ENCODE measurements around the gene RAB33B. TPM values are rescaled to one million over a fixed set of nuclear protein-coding genes. Genes with fewer than 3 reads are reported as not detected.

Gene RAB33B
- total and polyA plus RNA-seq, 9 of the 15 experiments (the other 6 are each of a cell fraction or from before 2014, with no cell fraction given): 1.7 to 3.7 (median 3.0) TPM

- Histone ChIP-seq H3K4me3 (no peak overlapping the region), H3K4me1 (replicated peaks in 1 of 2; ENCODE audit: control insufficient read depth in 2 of 2, insufficient read depth in 2 of 2, low read length in 2 of 2) (peaks cover 0 to 4% of the 10 kb centered on the region in 2 experiments; a peak in 1 of 5 replicates), H3K36me3 (ENCODE audit: control insufficient read depth, insufficient read depth, low read length) (no peaks in the 10 kb centered on the region), H4K20me1 (replicated peaks; ENCODE audit: control insufficient read depth, insufficient read depth, low read length) (no peaks in the 10 kb centered on the region), H3K27ac (ENCODE audit: extremely low read depth, low read depth, low read length) (no peak overlapping the region), H3K79me2 (ENCODE audit: control insufficient read depth, insufficient read depth, low read length) (no peaks in the 10 kb centered on the region), H3K27me3 (ENCODE audit: control insufficient read depth in 2 of 2, insufficient read depth in 2 of 2, low read length in 2 of 2) (peaks cover 2 to 6% of the 10 kb centered on the region in 2 experiments; a peak in 3 of 5 replicates), H3K9me3 (replicated peaks; ENCODE audit: control insufficient read depth, insufficient read depth, low read depth, low read length) (no peaks in the 10 kb centered on the region), H3K9ac (ENCODE audit: insufficient read depth in 1 of 2, low read depth in 2 of 2, low read length in 2 of 2) (no peak overlapping the region), H3K9me1 (ENCODE audit: control insufficient read depth, insufficient read depth, low read length) (no peaks in the 10 kb centered on the region), H2AFZ (ENCODE audit: low read depth, low read length) (no peak overlapping the region), H3K4me2 (ENCODE audit: insufficient read depth, low read length) (no peak overlapping the region)
- ATAC-seq (no peak), DNase-seq (ENCODE audit: extremely low read depth in 1 of 4, low spot score in 3 of 4) (no peak), FAIRE-seq (no peak)
- POLR2A ChIA-PET: no interaction called here
- in situ Hi-C loops (cut with MboI) (no loop called here), intact Hi-C loops (cut with micrococcal nuclease) (no loop called here)
- CTCF ChIA-PET (ENCODE audit: low intra/inter-chr PET ratio): no interaction called here
- WGBS (ENCODE audit: insufficient coverage, low coverage, missing lambda C conversion rate): 0% methylated on average over 1 of the region's 1 CpG
- no TSS peak for BruUV-seq (replicated peaks)
- TF ChIP-seq, protein P1, sequence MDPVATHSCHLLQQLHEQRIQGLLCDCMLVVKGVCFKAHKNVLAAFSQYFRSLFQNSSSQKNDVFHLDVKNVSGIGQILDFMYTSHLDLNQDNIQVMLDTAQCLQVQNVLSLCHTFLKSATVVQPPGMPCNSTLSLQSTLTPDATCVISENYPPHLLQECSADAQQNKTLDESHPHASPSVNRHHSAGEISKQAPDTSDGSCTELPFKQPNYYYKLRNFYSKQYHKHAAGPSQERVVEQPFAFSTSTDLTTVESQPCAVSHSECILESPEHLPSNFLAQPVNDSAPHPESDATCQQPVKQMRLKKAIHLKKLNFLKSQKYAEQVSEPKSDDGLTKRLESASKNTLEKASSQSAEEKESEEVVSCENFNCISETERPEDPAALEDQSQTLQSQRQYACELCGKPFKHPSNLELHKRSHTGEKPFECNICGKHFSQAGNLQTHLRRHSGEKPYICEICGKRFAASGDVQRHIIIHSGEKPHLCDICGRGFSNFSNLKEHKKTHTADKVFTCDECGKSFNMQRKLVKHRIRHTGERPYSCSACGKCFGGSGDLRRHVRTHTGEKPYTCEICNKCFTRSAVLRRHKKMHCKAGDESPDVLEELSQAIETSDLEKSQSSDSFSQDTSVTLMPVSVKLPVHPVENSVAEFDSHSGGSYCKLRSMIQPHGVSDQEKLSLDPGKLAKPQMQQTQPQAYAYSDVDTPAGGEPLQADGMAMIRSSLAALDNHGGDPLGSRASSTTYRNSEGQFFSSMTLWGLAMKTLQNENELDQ (CRISPR knock-in tag; IDR thresholded peaks at IDR 0.05; ENCODE audit: borderline replicate concordance): no peak
- TF ChIP-seq MCM3 (IDR thresholded peaks at IDR 0.05) (no peak), ZNF316 (IDR thresholded peaks at IDR 0.05) (no peak), SRSF9 (IDR thresholded peaks at IDR 0.05; ENCODE audit: borderline replicate concordance, low read depth, low read length) (no peak), ZNF143 (CRISPR knock-in tag; IDR thresholded peaks at IDR 0.05) (no peak)
Observed at GRCh38 chr4:139481465-139481864, 27.5 kb downstream of the RAB33B start.

All from K562 (cell line).